Smooth muscle cell (in vitro differentiated cells): ENCODE results near the gene EXTL1. TPM values are rescaled to one million over a fixed set of nuclear protein-coding genes. Genes with fewer than 3 reads are reported as not detected.

Experiments
- DNase-seq: peaks from one replicate; lab custom pipeline; 2025; ENCODE audit not compliant: unreplicated experiment; lab: John Stamatoyannopoulos, UW
- H2AFZ ChIP-seq: fragments of 200-600 bp; sonication (generic); 2 replicates; pipeline ENCODE4 v1.6.0; 2016; ENCODE audit warnings: antibody characterized with exemption, low read depth, mild to moderate bottlenecking
- H3F3A ChIP-seq: fragments of 200-600 bp; sonication (generic); 2 replicates; pipeline ENCODE4 v1.6.0; 2017; ENCODE audit warnings: antibody characterized with exemption, low read depth
- H3K27ac ChIP-seq: fragments of 200-600 bp; sonication (generic); 2 replicates; pipeline ENCODE4 v1.5.1; 2016; ENCODE audit warnings: low read depth, mild to moderate bottlenecking
- H3K27me3 ChIP-seq: fragments of 200-600 bp; sonication (generic); 2 replicates; pipeline ENCODE4 v1.6.1; 2016; ENCODE audit warnings: low read depth, mild to moderate bottlenecking
- H3K36me3 ChIP-seq: fragments of 200-600 bp; sonication (generic); 2 replicates; pipeline ENCODE4 v1.5.1; 2016; ENCODE audit warnings: low read depth
- H3K4me1 ChIP-seq: fragments of 200-600 bp; sonication (generic); 2 replicates; pipeline ENCODE4 v1.5.1; 2016; ENCODE audit warnings: low read depth
- H3K4me2 ChIP-seq: fragments of 200-600 bp; sonication (generic); 2 replicates; pipeline ENCODE4 v1.6.0; 2016; ENCODE audit warnings: mild to moderate bottlenecking
- H3K4me3 ChIP-seq: fragments of 200-600 bp; sonication (generic); 2 replicates; pipeline ENCODE4 v1.5.1; 2016; ENCODE audit warnings: mild to moderate bottlenecking
- H3K79me2 ChIP-seq: fragments of 200-600 bp; sonication (generic); 2 replicates; pipeline ENCODE4 v1.6.0; 2016; ENCODE audit warnings: low read depth, mild to moderate bottlenecking
- H3K9ac ChIP-seq: fragments of 200-600 bp; sonication (generic); 2 replicates; pipeline ENCODE4 v1.6.0; 2016; ENCODE audit warnings: low read depth
- H3K9me3 ChIP-seq: fragments of 200-600 bp; sonication (generic); replicated peaks from 2 replicates; pipeline ENCODE4 v1.5.1; 2016; ENCODE audit warnings: low read depth
- H4K20me1 ChIP-seq: fragments of 200-600 bp; sonication (generic); 2 replicates; pipeline ENCODE4 v1.6.0; 2016; ENCODE audit warnings: low read depth
- CTCF ChIP-seq: fragments of 200-600 bp; sonication (generic); IDR thresholded peaks from 2 replicates; pipeline ENCODE4 v1.5.1; 2017; ENCODE audit warnings: borderline replicate concordance, mild to moderate bottlenecking, antibody characterized with exemption; ENCODE audit not compliant: insufficient read depth, poor library complexity, severe bottlenecking
- WGBS: methylation state at CpG from one replicate; pipeline ENCODE4 v1.1.7; 2016; ENCODE audit warnings: low lambda C conversion rate; 5-methylcytosine and 5-hydroxymethylcytosine counted together
- polyA plus RNA-seq: library from polyadenylated mRNA; unstranded; fragments of >200 nt; fragmentation: Nextera tagmentation; extraction: Ambion mirVana; gene quantifications from 2 replicates; pipeline ENCODE4 v1.2.1, GENCODE V29; 2016
- total RNA-seq: library from RNA; depleted of rRNA; stranded (reverse); fragments of >200 nt; gene quantifications from 2 replicates; pipeline ENCODE4 v1.2.3, GENCODE V29; 2014

EXTL1 gene
- total and polyA plus RNA-seq, 2 experiments from 2014 or later = 11.2 to 25.8 TPM

- H3K9me3 ChIP-seq = no peaks in the 10 kb centered on the region
- peaks cover 3% of the 10 kb centered on the region for H3K4me1 ChIP-seq
- no peak for DNase-seq
- 25% methylated on average over 15 of the region's 15 CpGs for WGBS
- no peaks in the 10 kb centered on the region for H3K36me3 ChIP-seq
- H4K20me1 ChIP-seq = no peaks in the 10 kb centered on the region
- TF ChIP-seq CTCF = no peak
- peak overlapping the region; percentile 71 for H3K4me3 ChIP-seq
- H3K4me2 ChIP-seq = peak overlapping the region; percentile 98
- H3K9ac ChIP-seq = no peak overlapping the region
- H3F3A ChIP-seq = peaks cover 5% of the 10 kb centered on the region
- H3K27me3 ChIP-seq = no peaks in the 10 kb centered on the region
- no peaks in the 10 kb centered on the region for H3K79me2 ChIP-seq
- peak overlapping the region; percentile 93 for H2AFZ ChIP-seq
- no peak overlapping the region for H3K27ac ChIP-seq
Observed at GRCh38 chr1:26034504-26035202, 13.1 kb downstream of the EXTL1 start.

- peak overlapping the region; percentile 33 for H3K27ac ChIP-seq
- 1% methylated on average over 58 of the region's 60 CpGs for WGBS
Observed at GRCh38 chr1:26035203-26035958, 13.8 kb downstream of the EXTL1 start.

GRCh38 chr1:26035959-26036755 lies 14.6 kb downstream of the EXTL1 start:
- 16% methylated on average over 39 of the region's 39 CpGs for WGBS
- peak overlapping the region; percentile 98 for H3K4me2 ChIP-seq

More at GRCh38 chr1:26035203-26035958, 13.8 kb downstream of the EXTL1 start:
- peak; percentile 69 for DNase-seq
- Histone ChIP-seq H3K4me3 (peak overlapping the region; percentile 71), H3K9me3 (no peaks in the 10 kb centered on the region), H3K27me3 (no peaks in the 10 kb centered on the region), H3K9ac (peak overlapping the region; percentile 42), H3K79me2 (no peaks in the 10 kb centered on the region), H2AFZ (peak overlapping the region; percentile 93), H3K4me1 (peaks cover 3% of the 10 kb centered on the region), H3K4me2 (peak overlapping the region; percentile 98), H4K20me1 (no peaks in the 10 kb centered on the region), H3K36me3 (no peaks in the 10 kb centered on the region), H3F3A (peaks cover 5% of the 10 kb centered on the region)
- no peak for TF ChIP-seq CTCF

More at GRCh38 chr1:26035959-26036755, 14.6 kb downstream of the EXTL1 start:
- peaks cover 3% of the 10 kb centered on the region for H3K4me1 ChIP-seq
- H3K79me2 ChIP-seq = no peaks in the 10 kb centered on the region
- TF ChIP-seq CTCF = peak; percentile 99
- H3K27me3 ChIP-seq = no peaks in the 10 kb centered on the region
- peak; percentile 79 for DNase-seq
- H4K20me1 ChIP-seq = no peaks in the 10 kb centered on the region
- peak overlapping the region; percentile 42 for H3K9ac ChIP-seq
- peak overlapping the region; percentile 33 for H3K27ac ChIP-seq
- H3K36me3 ChIP-seq = no peaks in the 10 kb centered on the region
- peak overlapping the region; percentile 93 for H2AFZ ChIP-seq
- H3F3A ChIP-seq = peaks cover 5% of the 10 kb centered on the region
- H3K9me3 ChIP-seq = no peaks in the 10 kb centered on the region
- peak overlapping the region; percentile 71 for H3K4me3 ChIP-seq
